K562 (cell line): Measurements from ENCODE around the gene CHST8. TPM values are rescaled to one million over a fixed set of nuclear protein-coding genes. Genes with fewer than 3 reads are reported as not detected.

Source experiments
- ATAC-seq: fragments of 200-7000 bp; cut with Tn5 transposase; 3 replicates; pipeline ENCODE4 v1.9.1; 2020; ENCODE audit warnings: moderate library complexity
- BruUV-seq: library from RNA; stranded (reverse); fragments of 400-500 nt; replicated peaks from 2 replicates; lab custom pipeline; 2021; lab: Mats Ljungman, UMichigan
- CTCF ChIA-PET: fragments of 300-600 bp; formaldehyde crosslinking; extraction: SDS; loops from one replicate; lab custom pipeline; 2021; ENCODE audit warnings: low intra/inter-chr PET ratio; lab: Yijun Ruan, JAX
- POLR2A ChIA-PET: fragments of 300-600, 350-650 bp; sonication (Branson Sonifier 250); formaldehyde crosslinking; extraction: SDS; loops from one replicate; lab custom pipeline; 2021; ENCODE audit warnings: antibody characterized with exemption, inconsistent platforms; lab: Yijun Ruan, JAX
- DNase-seq, 4 experiments: peaks; one replicate each; pipeline versions ENCODE4 v3.0.0 to v3.0.0-alpha.2; 2011 to 2018; ENCODE audit warnings: low spot score in 3 of 4, mixed read lengths in 3 of 4; ENCODE audit errors: extremely low read depth in 1 of 4
- FAIRE-seq: peaks from 2 replicates; lab custom pipeline; 2011; peaks lifted over from hg19 to GRCh38; lab: Jason Lieb, UNC
- H2AFZ ChIP-seq: 2 replicates; pipeline ENCODE4 v1.6.0; 2011; ENCODE audit warnings: low read depth, low read length, control low read depth, inconsistent platforms
- H3K27ac ChIP-seq: fragments of 200-600 bp; 3 replicates; pipeline ENCODE4 v1.8.0; 2011; ENCODE audit warnings: low read depth, mild to moderate bottlenecking, control low read depth, inconsistent platforms, low read length, moderate library complexity, mixed read lengths; ENCODE audit errors: extremely low read depth
- H3K27me3 ChIP-seq, 2 experiments: fragments of 300-600 bp in 1 of 2; 2 replicates in 1 of 2; 3 replicates in 1 of 2; pipeline versions ENCODE4 v1.6.0 to v1.8.0; 2011; ENCODE audit warnings: inconsistent platforms in 2 of 2, low read length in 2 of 2, mild to moderate bottlenecking in 1 of 2, mixed read lengths in 1 of 2, moderate library complexity in 1 of 2; ENCODE audit not compliant: control insufficient read depth in 2 of 2, insufficient read depth in 2 of 2
- H3K36me3 ChIP-seq: fragments of 300-600 bp; 3 replicates; pipeline ENCODE4 v1.8.0; 2011; ENCODE audit warnings: mild to moderate bottlenecking, low read length, inconsistent platforms; ENCODE audit not compliant: control insufficient read depth, insufficient read depth
- H3K4me1 ChIP-seq, 2 experiments: fragments of 200-600 bp in 1 of 2; replicated peaks in 1 of 2; 2 replicates in 1 of 2; 3 replicates in 1 of 2; pipeline versions ENCODE4 v1.5.1 to v1.8.0; 2011; ENCODE audit warnings: inconsistent platforms in 2 of 2, low read length in 2 of 2, mild to moderate bottlenecking in 1 of 2, mixed read lengths in 1 of 2, moderate library complexity in 1 of 2; ENCODE audit not compliant: control insufficient read depth in 2 of 2, insufficient read depth in 2 of 2
- H3K4me2 ChIP-seq: 2 replicates; pipeline ENCODE4 v1.6.1; 2011; ENCODE audit warnings: low read length, control low read depth, inconsistent platforms, mixed read lengths; ENCODE audit not compliant: insufficient read depth
- H3K4me3 ChIP-seq: fragments of 200-600 bp; sonication (generic), shearing (Covaris generic); 2 replicates; pipeline ENCODE4 v1.5.1; 2016; ENCODE audit warnings: control low read depth, inconsistent platforms
- H3K79me2 ChIP-seq: fragments of 200-600 bp; 3 replicates; pipeline ENCODE4 v1.8.0; 2011; ENCODE audit warnings: low read length, inconsistent platforms; ENCODE audit not compliant: control insufficient read depth, insufficient read depth
- H3K9ac ChIP-seq, 2 experiments: 2 replicates each; pipeline versions ENCODE4 v1.6.0 to v1.6.1; 2011; ENCODE audit warnings: low read depth in 2 of 2, low read length in 2 of 2, control low read depth in 1 of 2, inconsistent platforms in 1 of 2, mild to moderate bottlenecking in 1 of 2, mixed read lengths in 1 of 2; ENCODE audit not compliant: insufficient read depth in 1 of 2
- H3K9me1 ChIP-seq: one replicate; pipeline ENCODE4 v1.6.0; 2011; ENCODE audit warnings: inconsistent platforms, mild to moderate bottlenecking, low read length, moderate library complexity; ENCODE audit not compliant: control insufficient read depth, insufficient read depth
- H3K9me3 ChIP-seq: replicated peaks from 2 replicates; pipeline ENCODE4 v1.5.1; 2011; ENCODE audit warnings: low read depth, low read length, inconsistent platforms; ENCODE audit not compliant: control insufficient read depth, insufficient read depth
- H4K20me1 ChIP-seq: replicated peaks from 2 replicates; pipeline ENCODE4 v1.6.1; 2011; ENCODE audit warnings: low read length, inconsistent platforms, mixed read lengths; ENCODE audit not compliant: control insufficient read depth, insufficient read depth
- PBX2 ChIP-seq, 2 experiments: IDR thresholded peaks in 1 of 2; conservative IDR thresholded peaks in 1 of 2; 2 replicates each; pipeline ENCODE4 v1.6.1; 2016; ENCODE audit warnings: low read depth in 2 of 2, mild to moderate bottlenecking in 1 of 2, missing compliant biosample characterization in 1 of 2, missing genetic modification characterization in 1 of 2, moderate library complexity in 1 of 2
- PPARD ChIP-seq: fragments of 250-450 bp; sonication (Bioruptor Pico); IDR thresholded peaks from 2 replicates; pipeline ENCODE4 v1.8.0; 2022; ENCODE audit warnings: inconsistent platforms, mild to moderate bottlenecking, moderate library complexity
- SMARCC2 ChIP-seq: fragments of 450-650 bp; IDR thresholded peaks from 2 replicates; pipeline ENCODE4 v1.6.1; 2017; ENCODE audit warnings: antibody characterized with exemption, moderate library complexity, mild to moderate bottlenecking, low read depth
- WGBS: fragments of 100-300 bp; shearing (Covaris generic); methylation state at CpG from one replicate; pipeline ENCODE4 v1.1.6; 2016; ENCODE audit warnings: low coverage, mixed read lengths; ENCODE audit not compliant: insufficient coverage; ENCODE audit errors: missing lambda C conversion rate; 5-methylcytosine and 5-hydroxymethylcytosine counted together
- in situ Hi-C: fragments of 300-500 bp; cut with MboI; formaldehyde crosslinking; loops from 4 replicates; pipeline ENCODE4 v1.15.0; 2018; ENCODE audit warnings: inconsistent platforms, mixed read lengths
- intact Hi-C: fragments of 100-400 bp; cut with micrococcal nuclease; formaldehyde crosslinking; loops from 2 replicates; pipeline ENCODE4 v1.14.2; 2022
- polyA plus RNA-seq, 8 experiments: library from polyadenylated mRNA; depleted of rRNA in 4 of 8; stranded (reverse) in 5 of 8; unstranded in 3 of 8; fragments of >200 nt; fragmentation: Nextera tagmentation in 2 of 8; fragmentation: Illumina TruSeq in 1 of 8; extraction: Ambion mirVana in 2 of 8; extraction: Trizol in 1 of 8; gene quantifications; 2 replicates each; pipeline versions ENCODE4 v1.2.1 to v1.2.3, GENCODE V29; 2011 to 2014; ENCODE audit warnings: inconsistent platforms in 1 of 8, missing spikeins in 1 of 8
- total RNA-seq, 7 experiments: library from RNA; depleted of rRNA in 6 of 7; stranded (reverse); fragments of >200 nt in 6 of 7; fragmentation: Illumina TruSeq in 2 of 7; extraction: Trizol in 2 of 7; gene quantifications; 2 replicates each; pipeline versions ENCODE4 v1.2.1 to v1.2.3, GENCODE V29; 2011 to 2021; ENCODE audit warnings: low replicate concordance in 1 of 7

Gene CHST8
- total and polyA plus RNA-seq, 9 of the 15 experiments (the other 6 are each of a cell fraction or from before 2014, with no cell fraction given): 0.11 TPM; not detected in 8

DNA sequence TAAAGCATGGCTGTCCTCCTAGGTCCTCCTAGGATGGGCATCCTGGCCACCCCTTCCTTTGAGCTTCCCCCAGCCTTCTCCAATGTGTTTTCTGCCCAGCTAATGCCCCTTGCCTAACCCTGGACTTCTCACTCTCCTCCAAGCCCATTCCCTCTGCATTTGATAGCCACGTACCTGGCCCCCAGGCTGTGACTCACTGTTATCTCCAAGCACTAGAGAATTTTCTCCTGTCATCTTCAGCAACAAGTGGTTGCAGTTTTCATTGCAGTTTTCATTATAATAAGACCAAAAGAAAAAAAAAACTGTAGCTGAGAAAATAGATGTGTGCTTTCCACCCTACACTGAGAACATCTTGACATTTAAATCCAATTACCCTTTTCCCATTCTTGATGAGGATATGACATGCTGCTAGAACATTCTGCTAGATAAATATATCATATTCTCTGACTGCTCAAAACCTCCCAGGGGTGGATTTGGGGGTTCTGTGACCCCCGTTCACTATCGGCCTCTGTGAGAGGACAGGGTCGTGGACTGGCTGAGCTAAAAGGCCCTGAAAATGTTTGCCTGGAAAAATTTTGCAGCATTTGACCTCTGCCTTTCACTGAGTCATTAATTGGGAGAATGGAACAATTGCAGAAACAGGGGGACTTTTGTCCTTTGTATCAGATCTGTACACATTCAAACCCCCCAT lies 116.1 kb downstream of the CHST8 start:
- no peak overlapping the region for H3K9ac ChIP-seq
- ATAC-seq: no peak
- no peaks in the 10 kb centered on the region for H3K36me3 ChIP-seq
- H3K9me1 ChIP-seq: peaks cover 4% of the 10 kb centered on the region
- ChIA-PET POLR2A (no interaction called here), CTCF (no interaction called here)
- no peak overlapping the region for H2AFZ ChIP-seq
- DNase-seq: no peak
- peaks cover 0 to 12% of the 10 kb centered on the region in 2 experiments; a peak in 2 of 5 replicates for H3K27me3 ChIP-seq
- WGBS: 0% methylated on average over 4 of the region's 4 CpGs
- H3K9me3 ChIP-seq: no peaks in the 10 kb centered on the region
- H3K27ac ChIP-seq: no peak overlapping the region
- no peaks in the 10 kb centered on the region for H3K79me2 ChIP-seq
- TF ChIP-seq PPARD (CRISPR knock-in tag) (no peak), PBX2 (CRISPR knock-in tag; IDR thresholded peaks at IDR 0.05; ENCODE audit: low read depth) (no peak), PBX2 (tag; conservative IDR thresholded peaks at IDR 0.05; ENCODE audit: low read depth) (no peak), SMARCC2 (no peak)
- intact Hi-C loops: no loop called here
- no peak for FAIRE-seq
- H4K20me1 ChIP-seq: peaks cover 12% of the 10 kb centered on the region
- no TSS peak for BruUV-seq
- no peak overlapping the region for H3K4me2 ChIP-seq
- no peaks in the 10 kb centered on the region for H3K4me1 ChIP-seq
- in situ Hi-C loops: no loop called here
- no peak overlapping the region for H3K4me3 ChIP-seq
